KMS-11 (cell line): ENCODE results near the gene GSK3B.

Experiments used
- H2AFZ ChIP-seq: fragments of 200-600 bp; sonication (generic); 2 replicates; pipeline ENCODE4 v1.6.1; 2016; ENCODE audit warnings: antibody characterized with exemption, mixed run types, low read depth
- H3K27ac ChIP-seq: fragments of 200-600 bp; sonication (generic); 2 replicates; pipeline ENCODE4 v1.6.1; 2016; ENCODE audit warnings: mild to moderate bottlenecking, mixed run types
- H3K27me3 ChIP-seq: fragments of 200-600 bp; sonication (generic); 2 replicates; pipeline ENCODE4 v1.6.1; 2017; ENCODE audit warnings: mild to moderate bottlenecking, low read depth, mixed run types, moderate library complexity; ENCODE audit not compliant: insufficient read depth
- H3K36me3 ChIP-seq: fragments of 200-600 bp; sonication (generic); 2 replicates; pipeline ENCODE4 v1.6.1; 2017; ENCODE audit warnings: mild to moderate bottlenecking, mixed run types; ENCODE audit not compliant: insufficient read depth
- H3K4me1 ChIP-seq: fragments of 200-600 bp; sonication (generic); 2 replicates; pipeline ENCODE4 v1.6.1; 2016; ENCODE audit warnings: mild to moderate bottlenecking, low read depth, mixed run types; ENCODE audit not compliant: poor library complexity, severe bottlenecking
- H3K4me2 ChIP-seq: fragments of 200-600 bp; sonication (generic); 2 replicates; pipeline ENCODE4 v1.7.0; 2016; ENCODE audit warnings: mild to moderate bottlenecking, mixed run types
- H3K4me3 ChIP-seq: fragments of 200-600 bp; sonication (generic); IDR thresholded peaks from 2 replicates; pipeline ENCODE4 v1.6.1; 2017; ENCODE audit warnings: low read depth, low read length, mixed read lengths; ENCODE audit not compliant: insufficient read depth
- H3K79me2 ChIP-seq: fragments of 200-600 bp; sonication (generic); 2 replicates; pipeline ENCODE4 v1.6.1; 2016; ENCODE audit warnings: low read depth, mixed run types; ENCODE audit not compliant: insufficient read depth
- H3K9ac ChIP-seq: fragments of 200-600 bp; sonication (generic); 2 replicates; pipeline ENCODE4 v1.6.1; 2016; ENCODE audit warnings: mild to moderate bottlenecking, mixed run types
- H4K20me1 ChIP-seq: fragments of 200-600 bp; sonication (generic); 2 replicates; pipeline ENCODE4 v1.6.1; 2016; ENCODE audit warnings: mild to moderate bottlenecking, mixed run types; ENCODE audit not compliant: insufficient read depth
- CTCF ChIP-seq: fragments of 200-600 bp; sonication (generic); conservative IDR thresholded peaks from 2 replicates; pipeline ENCODE4 v1.6.1; 2017; ENCODE audit warnings: low read depth, mild to moderate bottlenecking, antibody characterized with exemption, low read length, moderate library complexity, mixed read lengths

The GSK3B gene

GRCh38 chr3:120064641-120065040 lies 29.6 kb downstream of the GSK3B start:
- no peaks in the 10 kb centered on the region for H3K4me1 ChIP-seq
- H3K4me2 ChIP-seq, result no peak overlapping the region
- H3K27ac ChIP-seq, result no peak overlapping the region
- no peaks in the 10 kb centered on the region for H3K36me3 ChIP-seq
- no peak for TF ChIP-seq CTCF
- H3K27me3 ChIP-seq, result no peaks in the 10 kb centered on the region
- H3K4me3 ChIP-seq, result no peak overlapping the region
- no peak overlapping the region for H2AFZ ChIP-seq
- peaks cover 21% of the 10 kb centered on the region for H4K20me1 ChIP-seq
- H3K9ac ChIP-seq, result no peak overlapping the region
- peaks cover 95% of the 10 kb centered on the region for H3K79me2 ChIP-seq

- Histone ChIP-seq H4K20me1 (peaks cover 21% of the 10 kb centered on the region), H3K27me3 (no peaks in the 10 kb centered on the region), H3K9ac (no peak overlapping the region), H3K79me2 (peaks cover 94% of the 10 kb centered on the region), H3K36me3 (no peaks in the 10 kb centered on the region), H3K4me1 (peaks cover 7% of the 10 kb centered on the region), H2AFZ (no peak overlapping the region), H3K27ac (no peak overlapping the region), H3K4me2 (no peak overlapping the region), H3K4me3 (no peak overlapping the region)
- TF ChIP-seq CTCF, result no peak
Observed at GRCh38 chr3:120062474-120062873, 31.8 kb downstream of the GSK3B start.

- H3K27ac ChIP-seq, result no peak overlapping the region
- H3K4me3 ChIP-seq, result no peak overlapping the region
- no peak overlapping the region for H2AFZ ChIP-seq
- H3K4me1 ChIP-seq, result peaks cover 7% of the 10 kb centered on the region
- no peak for TF ChIP-seq CTCF
- peaks cover 12% of the 10 kb centered on the region for H4K20me1 ChIP-seq
- H3K36me3 ChIP-seq, result no peaks in the 10 kb centered on the region
- no peaks in the 10 kb centered on the region for H3K27me3 ChIP-seq
- peaks cover 90% of the 10 kb centered on the region for H3K79me2 ChIP-seq
- no peak overlapping the region for H3K9ac ChIP-seq
- no peak overlapping the region for H3K4me2 ChIP-seq
Observed at GRCh38 chr3:120059081-120059864, 35.0 kb downstream of the GSK3B start.

GRCh38 chr3:120057626-120058025 lies 36.6 kb downstream of the GSK3B start:
- H4K20me1 ChIP-seq, result peaks cover 6% of the 10 kb centered on the region
- H3K79me2 ChIP-seq, result peaks cover 83% of the 10 kb centered on the region
- H3K27me3 ChIP-seq, result no peaks in the 10 kb centered on the region
- no peak for TF ChIP-seq CTCF
- H3K4me3 ChIP-seq, result no peak overlapping the region
- no peak overlapping the region for H2AFZ ChIP-seq
- no peaks in the 10 kb centered on the region for H3K36me3 ChIP-seq
- no peak overlapping the region for H3K27ac ChIP-seq
- peaks cover 7% of the 10 kb centered on the region for H3K4me1 ChIP-seq
- no peak overlapping the region for H3K4me2 ChIP-seq
- no peak overlapping the region for H3K9ac ChIP-seq
